Stomach smooth muscle (tissue), 2 donors: ENCODE measurements around the gene TMEM63A.
A peak's percentile ranks its signal among the peaks of the same experiment; 100 is the strongest.
"Not testable (repeated sequence)": the region's sequence is repeated elsewhere in the genome, so short reads cannot be mapped to it uniquely, and the experiment has no call there.

ENCODE experiments used
- H3K27ac ChIP-seq: one replicate; pipeline ENCODE4 v1.7.0; 2013; ENCODE audit warnings: mild to moderate bottlenecking, low read length, inconsistent platforms
- H3K27me3 ChIP-seq, 2 donors: one replicate each; pipeline ENCODE4 v1.7.0; 2013; ENCODE audit warnings: low read length in 2 of 2; ENCODE audit not compliant: insufficient read depth in 2 of 2, control insufficient read depth in 1 of 2
- H3K36me3 ChIP-seq, 2 donors: one replicate each; pipeline ENCODE4 v1.7.0; 2013; ENCODE audit warnings: low read length in 2 of 2; ENCODE audit not compliant: control insufficient read depth in 2 of 2, insufficient read depth in 2 of 2
- H3K4me1 ChIP-seq: one replicate; pipeline ENCODE4 v1.7.0; 2013; ENCODE audit warnings: low read length; ENCODE audit not compliant: control insufficient read depth, insufficient read depth
- H3K4me3 ChIP-seq, 2 donors: one replicate each; pipeline ENCODE4 v1.7.0; 2013; ENCODE audit warnings: low read length in 2 of 2
- H3K9ac ChIP-seq, 2 donors: one replicate each; pipeline ENCODE4 v1.7.0; 2013; ENCODE audit warnings: low read length in 2 of 2, mild to moderate bottlenecking in 1 of 2
- H3K9me3 ChIP-seq, 2 donors: one replicate each; pipeline ENCODE4 v1.7.0; 2013; ENCODE audit warnings: low read length in 2 of 2; ENCODE audit not compliant: control insufficient read depth in 2 of 2
- donor health status: healthy.
- donor health status: Pancreatic carcinoma.

Gene TMEM63A

DNA sequence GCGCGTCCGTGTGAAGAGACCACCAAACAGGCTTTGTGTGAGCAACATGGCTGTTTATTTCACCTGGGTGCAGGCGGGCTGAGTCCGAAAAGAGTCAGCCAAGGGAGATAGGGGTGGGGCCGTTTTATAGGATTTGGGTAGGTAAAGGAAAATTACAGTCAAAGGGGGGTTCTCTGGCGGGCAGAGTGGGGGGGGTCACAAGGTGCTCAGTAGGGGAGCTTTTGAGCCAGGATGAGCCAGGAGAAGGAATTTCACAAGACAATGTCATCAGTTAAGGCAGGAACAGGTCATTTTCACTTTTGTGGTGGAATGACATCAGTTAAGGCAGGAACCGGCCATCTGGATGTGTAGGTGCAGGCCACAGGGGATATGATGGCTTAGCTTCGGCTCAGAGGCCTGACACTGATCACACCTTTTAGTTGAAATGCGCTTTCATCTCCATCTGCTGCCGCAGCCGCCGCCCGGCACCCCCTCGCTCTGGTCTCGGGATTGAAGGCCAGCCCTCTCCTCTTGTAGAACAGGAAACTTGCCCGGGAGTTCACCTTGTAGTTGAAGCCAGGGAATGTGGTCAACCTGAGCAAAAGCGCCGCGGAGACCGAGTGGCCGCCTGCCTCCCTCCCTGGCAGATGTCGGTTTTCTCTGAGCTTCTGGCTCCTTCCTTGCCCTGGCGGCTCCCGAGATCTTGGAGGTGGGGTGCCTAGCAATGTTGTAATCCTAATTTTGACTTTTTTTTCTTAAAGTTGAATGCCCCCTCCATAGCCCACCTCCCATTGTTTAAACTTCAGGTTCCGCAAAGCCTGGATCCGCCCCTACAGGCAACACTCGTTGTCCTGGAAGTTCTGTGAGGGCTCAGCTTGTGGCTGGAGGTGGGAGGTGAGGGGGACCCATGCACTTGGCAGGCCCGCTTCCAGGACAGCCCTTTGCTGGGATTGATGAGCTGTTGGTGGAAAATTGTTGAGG lies 71.3 kb downstream of the TMEM63A start:
- Histone ChIP-seq H3K9ac (peak overlapping the region; percentile 14 to 72), H3K27ac (peak overlapping the region; percentile 74), H3K4me3 (peak overlapping the region; percentile 64 to 83), H3K4me1 (peaks cover 51% of the 10 kb centered on the region)
- not testable (repeated sequence) for H3K9me3 ChIP-seq, H3K27me3 ChIP-seq, H3K36me3 ChIP-seq

- peak within 1 kb of the TSS; percentile 64 to 83 for H3K4me3 ChIP-seq
- peak within 1 kb of the TSS; percentile 23 to 72 for H3K9ac ChIP-seq
- H3K27me3 ChIP-seq, result no peaks in the 10 kb centered on the region
- H3K4me1 ChIP-seq, result peaks cover 44% of the 10 kb centered on the region
- no peaks in the 10 kb centered on the region for H3K36me3 ChIP-seq
- peak within 1 kb of the TSS; percentile 74 for H3K27ac ChIP-seq
- H3K9me3 ChIP-seq, result no peaks in the 10 kb centered on the region
Measured at GRCh38 chr1:225809842-225810578, 72.2 kb downstream of the TMEM63A start, which contains the start of gene EPHX1. TSS of gene EPHX1 (plus strand) at chr1:225810124. CDS start at chr1:225828730, 18,606 bp downstream.

DNA sequence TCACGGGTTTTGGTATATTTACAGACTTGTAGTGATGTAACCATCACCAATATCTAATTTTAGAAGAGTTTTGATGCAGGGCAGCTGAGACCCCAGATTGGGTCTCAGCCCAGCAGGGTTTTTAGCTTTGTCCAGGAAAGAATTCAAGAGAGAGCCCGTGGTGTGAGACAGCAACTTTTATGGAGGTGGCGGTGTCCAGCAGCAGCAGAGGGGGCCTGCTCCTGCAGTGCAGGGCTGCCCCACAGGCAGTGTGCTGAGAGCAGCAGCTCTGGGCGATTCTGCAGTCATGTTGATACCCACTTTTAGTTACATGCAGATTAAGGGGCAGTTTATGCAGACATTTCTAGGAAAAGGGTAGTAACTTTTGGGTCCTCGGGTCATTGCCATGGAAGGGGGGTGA lies 74.0 kb downstream of the TMEM63A start:
- H3K9me3 ChIP-seq, result no peaks in the 10 kb centered on the region
- no peak overlapping the region for H3K9ac ChIP-seq
- H3K4me3 ChIP-seq, result no peak overlapping the region
- no peaks in the 10 kb centered on the region for H3K27me3 ChIP-seq
- H3K36me3 ChIP-seq, result no peaks in the 10 kb centered on the region
- no peak overlapping the region for H3K27ac ChIP-seq
- peaks cover 25% of the 10 kb centered on the region for H3K4me1 ChIP-seq

DNA sequence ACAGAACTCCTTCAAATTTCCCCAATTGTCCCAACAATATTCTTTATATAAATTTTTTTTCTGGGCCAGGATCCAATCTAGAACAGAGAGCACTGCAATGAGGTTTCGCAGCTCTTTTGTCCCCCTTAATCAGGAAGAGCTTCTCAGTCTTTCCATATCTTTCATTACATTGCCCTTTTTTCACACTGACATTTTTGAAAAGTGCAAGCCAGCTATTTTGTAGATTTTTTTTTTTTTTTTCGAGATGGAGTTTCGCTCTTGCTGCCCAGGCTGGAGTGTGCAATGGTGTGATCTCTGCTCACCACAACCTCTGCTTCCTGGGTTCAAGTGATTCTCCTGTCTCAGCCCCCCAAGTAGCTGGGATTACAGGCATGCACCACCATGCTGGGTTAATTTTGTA lies 75.4 kb downstream of the TMEM63A start:
- peaks cover 11% of the 10 kb centered on the region for H3K4me1 ChIP-seq
- not testable (repeated sequence) for H3K9ac ChIP-seq, H3K9me3 ChIP-seq, H3K27ac ChIP-seq, H3K27me3 ChIP-seq, H3K36me3 ChIP-seq, H3K4me3 ChIP-seq

- no peak overlapping the region for H3K4me3 ChIP-seq
- no peak overlapping the region for H3K9ac ChIP-seq
- no peaks in the 10 kb centered on the region for H3K9me3 ChIP-seq
- no peak overlapping the region for H3K27ac ChIP-seq
- H3K27me3 ChIP-seq, result no peaks in the 10 kb centered on the region
- no peaks in the 10 kb centered on the region for H3K36me3 ChIP-seq
- H3K4me1 ChIP-seq, result peaks cover 7% of the 10 kb centered on the region
Measured at GRCh38 chr1:225806249-225806648, 75.9 kb downstream of the TMEM63A start.

GRCh38 chr1:225801146-225801545 lies 81.0 kb downstream of the TMEM63A start:
- H3K9me3 ChIP-seq, H3K36me3 ChIP-seq, H3K27me3 ChIP-seq, H3K4me1 ChIP-seq, H3K4me3 ChIP-seq, H3K27ac ChIP-seq, H3K9ac ChIP-seq: not testable (repeated sequence)

DNA sequence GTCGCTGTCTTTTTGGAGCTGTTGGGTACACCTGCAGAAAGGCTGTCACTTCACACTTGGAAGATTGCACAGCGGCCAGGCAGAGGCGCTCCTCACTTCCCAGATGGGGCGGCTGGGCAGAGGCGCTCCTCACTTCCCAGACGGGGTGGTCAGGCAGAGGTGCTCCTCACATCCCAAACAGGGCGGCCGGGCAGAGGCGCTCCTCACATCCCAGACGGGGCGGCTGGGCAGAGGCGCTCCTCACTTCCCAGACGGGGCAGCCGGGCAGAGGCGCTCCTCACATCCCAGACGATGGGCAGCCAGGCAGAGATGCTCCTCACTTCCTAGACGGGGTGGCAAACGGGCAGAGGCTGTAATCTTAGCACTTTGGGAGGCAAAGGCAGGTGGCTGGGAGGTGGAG lies 86.1 kb downstream of the TMEM63A start:
- H3K36me3 ChIP-seq, H3K4me3 ChIP-seq, H3K9ac ChIP-seq, H3K27me3 ChIP-seq, H3K27ac ChIP-seq, H3K9me3 ChIP-seq, H3K4me1 ChIP-seq: not testable (repeated sequence)
